Measurements from ENCODE around the gene ECE1.

The ECE1 gene

GRCh38 chr1:21280482-21280881 lies 9.8 kb downstream of the ECE1 start:
- no peak for DNase-seq
- intact Hi-C loops (cut with DNase I): no loop called here

GRCh38 chr1:21280011-21280471 lies 10.2 kb downstream of the ECE1 start:
- no peak for DNase-seq
- intact Hi-C loops (cut with DNase I): no loop called here

DNA sequence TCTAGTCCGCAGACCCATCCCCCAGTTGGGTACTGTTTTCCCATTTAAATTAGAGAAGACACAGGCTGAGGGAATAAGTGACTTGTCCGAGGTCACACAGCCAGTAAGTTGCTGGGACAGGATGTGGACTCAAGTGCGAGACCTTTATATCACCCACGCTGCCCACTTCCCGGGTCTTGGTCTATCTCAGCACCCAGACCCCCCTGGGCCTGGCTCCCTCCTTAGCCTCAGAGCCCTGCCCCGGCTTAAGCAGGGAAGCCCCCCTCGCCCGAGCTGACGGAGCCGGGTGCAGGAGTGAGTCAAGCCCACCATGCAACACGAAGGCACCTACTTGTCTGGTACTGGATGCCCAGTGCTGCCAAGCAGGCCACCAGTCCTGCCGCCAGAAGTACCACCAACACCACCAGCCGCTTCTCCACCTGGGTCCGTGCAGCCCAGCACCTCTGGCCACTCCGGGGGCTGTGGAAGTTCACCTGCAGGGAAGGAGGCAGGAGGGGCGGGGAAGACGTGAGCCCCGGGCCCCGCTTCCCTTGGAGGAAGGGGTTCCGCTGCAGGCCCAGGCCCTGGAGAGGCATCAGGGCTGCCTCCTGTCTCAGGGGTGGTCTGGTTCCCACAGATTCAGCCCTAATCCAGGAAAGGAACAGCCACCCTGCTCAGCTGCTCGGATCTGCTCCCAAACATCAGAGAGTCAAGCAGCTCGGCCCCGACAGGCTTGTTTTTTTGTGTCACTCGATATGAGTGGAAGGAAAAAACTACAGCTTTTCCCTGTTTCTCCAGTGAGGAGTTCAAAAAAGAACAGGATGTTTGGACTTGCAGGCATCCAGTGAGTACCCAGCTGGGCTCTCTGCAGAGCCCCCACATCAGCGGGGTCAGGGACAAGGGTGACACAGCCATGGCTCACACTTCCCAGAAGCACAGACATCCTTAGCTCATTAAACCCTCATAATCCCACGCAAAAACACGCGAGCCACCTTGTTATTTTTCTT lies 11.1 kb downstream of the ECE1 start:
- DNase-seq: no peak
- intact Hi-C loops (cut with DNase I): no loop called here

GRCh38 chr1:21278208-21278859 lies 11.9 kb downstream of the ECE1 start:
- DNase-seq: peak in 25 of 42 donors; percentile 35 to 82 (median 58)

DNA sequence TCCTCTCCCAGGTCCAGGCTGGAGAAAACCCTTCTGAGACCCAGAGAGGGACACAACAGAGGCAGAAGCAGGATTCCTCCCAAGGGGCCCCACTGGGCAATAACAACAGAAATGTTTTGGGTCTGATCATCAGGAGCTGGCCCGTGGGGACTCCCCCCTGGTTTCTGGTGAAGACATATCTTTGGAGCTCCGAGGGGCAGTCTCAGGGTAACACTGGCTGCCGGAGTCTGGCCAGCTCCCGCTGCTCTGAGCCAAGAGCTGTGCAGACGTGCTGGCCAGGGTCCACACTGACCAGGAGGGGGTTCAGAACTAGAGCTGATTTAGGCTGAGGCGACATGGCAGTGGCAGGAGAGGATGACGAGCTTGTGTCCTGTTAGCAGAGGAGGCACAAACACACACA lies 13.1 kb downstream of the ECE1 start:
- DNase-seq: peak in 31 of 42 donors; percentile 36 to 82 (median 52)
- intact Hi-C loops (cut with DNase I): no loop called here

More at GRCh38 chr1:21278208-21278859, 11.9 kb downstream of the ECE1 start:
- intact Hi-C loops (cut with DNase I): no loop called here

DNA sequence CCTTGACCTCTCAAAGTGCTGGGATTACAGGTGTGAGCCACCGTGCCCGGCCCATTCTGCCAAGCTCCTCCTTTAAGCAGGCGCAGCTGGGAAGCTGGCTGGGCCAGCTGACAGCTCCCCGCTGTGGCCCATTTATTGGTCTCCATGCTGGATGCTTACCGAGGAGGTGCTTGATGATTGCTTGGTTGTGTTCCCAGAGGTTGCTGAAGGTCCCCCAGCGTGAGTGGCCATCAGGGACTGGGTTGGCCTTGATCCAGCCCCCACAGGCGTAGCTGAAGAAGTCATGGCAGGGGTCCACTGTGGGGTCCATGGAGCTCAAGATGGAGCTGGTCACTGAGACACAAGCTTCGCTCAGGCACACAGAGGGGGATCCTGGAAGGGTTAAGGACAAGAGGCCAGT lies 17.7 kb downstream of the ECE1 start:
- intact Hi-C loops (cut with DNase I): no loop called here
- DNase-seq: no peak

- intact Hi-C loops (cut with DNase I): no loop called here
- DNase-seq: no peak
These were observed 18.7 kb downstream of the ECE1 start for GRCh38 chr1:21271550-21271949.

GRCh38 chr1:21270086-21270689 lies 20.1 kb downstream of the ECE1 start:
- DNase-seq: peak; percentile 31 to 88 (median 68)
- intact Hi-C loops (cut with DNase I): no loop called here

DNA sequence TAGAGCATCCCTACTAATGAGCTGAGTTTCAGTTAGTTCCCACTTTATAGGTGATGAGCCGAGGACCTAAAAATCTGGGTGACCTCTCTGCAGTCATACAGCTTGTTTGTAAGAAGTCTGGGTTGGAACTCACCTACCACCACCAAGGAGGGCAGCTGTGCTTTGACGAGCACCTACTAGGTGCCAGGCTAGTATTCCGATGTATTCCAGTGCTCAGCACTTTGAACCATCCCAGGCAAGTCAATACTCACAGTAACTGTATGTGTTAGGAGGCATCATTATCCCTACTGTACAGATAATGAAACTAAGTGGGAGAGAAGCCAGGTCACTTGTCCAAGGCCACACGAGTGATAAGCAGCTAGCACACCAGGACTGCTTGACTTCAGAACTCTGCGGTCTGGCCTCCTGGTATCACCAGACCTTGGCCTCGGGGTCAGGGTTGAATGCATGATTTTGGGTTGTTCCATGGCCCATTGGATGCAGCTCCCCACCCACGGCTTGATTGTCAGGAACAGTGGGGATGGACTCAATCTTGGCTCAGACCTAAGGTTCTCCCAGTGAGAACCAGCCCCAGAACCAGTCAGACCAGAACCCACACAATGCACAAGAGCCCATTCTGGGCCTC lies 20.7 kb downstream of the ECE1 start:
- intact Hi-C loops (cut with DNase I): no loop called here
- no peak for DNase-seq

DNA sequence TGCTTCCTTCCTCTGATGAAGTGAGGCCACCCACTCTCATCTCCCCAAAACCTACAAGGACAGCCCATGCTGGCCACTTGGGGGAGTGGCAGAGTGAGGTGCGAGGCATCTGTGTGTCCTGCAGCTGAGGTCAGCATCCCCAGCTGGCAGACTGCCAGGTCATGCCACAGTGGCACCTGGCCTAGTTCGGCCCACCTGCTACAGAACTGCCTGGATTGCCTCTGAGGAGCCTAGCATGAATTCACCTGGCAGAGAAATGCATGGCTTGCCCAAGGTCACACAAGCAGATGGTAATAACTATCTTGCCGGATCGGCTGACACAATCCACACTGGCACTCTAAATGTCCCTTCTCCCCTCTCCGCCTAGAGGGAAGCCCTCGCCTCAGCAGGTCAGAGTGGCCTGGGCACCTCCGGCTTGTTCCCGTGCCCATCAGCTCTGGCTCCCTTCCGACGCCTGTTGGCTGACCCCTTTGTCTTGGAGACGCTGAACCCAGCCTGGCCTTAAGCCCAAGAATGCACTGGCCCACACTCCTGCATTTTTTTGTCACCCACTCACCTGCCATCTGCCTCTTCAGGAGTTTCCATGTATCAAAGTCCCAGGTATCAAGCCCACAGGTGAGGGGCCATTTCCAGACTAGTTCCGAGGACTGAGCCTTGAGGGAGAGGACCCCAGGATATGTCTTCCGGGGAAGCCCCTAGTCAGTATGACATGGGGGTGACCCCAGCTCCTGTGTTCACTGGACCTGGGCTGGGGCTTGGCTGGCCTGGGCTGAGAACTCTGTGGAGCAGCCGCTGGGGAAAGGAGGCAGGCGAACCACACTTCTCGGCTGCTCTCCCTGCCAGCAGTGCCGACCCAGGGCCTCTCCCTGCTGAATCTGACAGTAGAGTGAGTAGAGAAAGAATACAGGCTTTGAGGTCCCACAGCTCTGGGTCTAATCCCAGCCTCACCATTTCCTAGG lies 21.7 kb downstream of the ECE1 start:
- DNase-seq: no peak
- intact Hi-C loops (cut with DNase I): no loop called here

DNA sequence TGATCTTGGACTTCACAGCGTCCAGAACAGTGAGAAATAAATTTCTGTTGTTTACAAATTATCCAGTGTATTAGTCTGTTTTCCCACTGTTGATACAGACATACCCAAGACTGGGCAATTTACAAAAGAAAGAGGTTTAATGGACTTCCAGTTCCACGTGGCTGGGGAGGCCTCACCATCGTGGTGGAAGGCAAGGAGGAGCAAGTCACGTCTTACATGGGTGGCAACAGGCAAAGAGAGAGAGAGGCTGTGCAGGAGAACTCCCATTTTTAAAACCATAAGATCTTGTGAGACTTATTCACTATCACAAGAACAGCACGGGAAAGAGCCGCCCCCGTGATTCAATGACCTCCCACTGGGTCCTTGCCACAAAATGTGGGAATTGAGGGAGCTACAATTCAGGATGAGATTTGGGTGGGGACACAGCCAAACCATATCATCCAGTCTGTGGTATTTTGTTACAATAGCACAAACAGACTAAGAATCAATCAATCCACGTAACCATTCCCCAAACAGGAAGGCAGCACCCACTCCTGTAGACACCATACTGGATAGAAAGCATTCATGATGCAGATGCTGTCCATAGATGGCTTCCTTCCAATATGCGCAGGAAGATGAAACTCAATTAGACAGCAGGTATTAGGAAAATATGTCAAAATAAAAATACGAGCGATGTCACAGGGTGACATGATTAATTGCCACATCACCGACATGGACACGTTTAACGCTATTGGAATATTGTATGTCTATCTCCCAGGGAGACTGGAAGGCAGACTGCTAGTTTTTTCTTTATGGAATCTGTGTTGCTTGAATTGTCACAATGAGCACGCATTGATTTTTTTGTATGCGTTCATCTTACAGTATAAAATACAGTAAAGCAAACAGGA lies 22.8 kb downstream of the ECE1 start:
- DNase-seq: no peak
- intact Hi-C loops (cut with DNase I): no loop called here

GRCh38 chr1:21266119-21266774 lies 24.0 kb downstream of the ECE1 start:
- intact Hi-C loops (cut with DNase I): no loop called here
- DNase-seq: no peak

GRCh38 chr1:21265644-21266043 lies 24.6 kb downstream of the ECE1 start:
- no peak for DNase-seq
- intact Hi-C loops (cut with DNase I): no loop called here

DNA sequence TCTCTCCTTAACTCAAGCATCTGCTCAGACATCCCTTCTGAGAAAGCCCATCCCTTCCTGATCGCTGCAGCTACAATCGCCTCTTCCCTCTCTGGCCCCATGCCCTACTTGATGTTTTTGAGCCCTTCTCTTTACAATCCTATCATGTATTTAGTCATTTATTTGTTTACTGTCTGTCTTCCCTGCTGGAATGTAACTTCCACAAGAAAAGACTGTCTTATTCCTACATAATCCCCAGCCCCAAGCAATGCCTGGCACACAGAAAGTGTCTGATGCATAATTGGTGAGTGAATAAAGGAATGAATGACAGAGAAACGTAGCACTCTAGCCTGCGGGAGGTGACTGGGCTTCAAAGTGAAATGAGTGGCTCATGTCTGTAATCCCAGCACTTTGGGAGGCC lies 25.4 kb downstream of the ECE1 start:
- no peak for DNase-seq
- intact Hi-C loops (cut with DNase I): no loop called here

- no peak for DNase-seq
- intact Hi-C loops (cut with DNase I): no loop called here
These were observed 26.5 kb downstream of the ECE1 start for GRCh38 chr1:21263653-21264225.

DNA sequence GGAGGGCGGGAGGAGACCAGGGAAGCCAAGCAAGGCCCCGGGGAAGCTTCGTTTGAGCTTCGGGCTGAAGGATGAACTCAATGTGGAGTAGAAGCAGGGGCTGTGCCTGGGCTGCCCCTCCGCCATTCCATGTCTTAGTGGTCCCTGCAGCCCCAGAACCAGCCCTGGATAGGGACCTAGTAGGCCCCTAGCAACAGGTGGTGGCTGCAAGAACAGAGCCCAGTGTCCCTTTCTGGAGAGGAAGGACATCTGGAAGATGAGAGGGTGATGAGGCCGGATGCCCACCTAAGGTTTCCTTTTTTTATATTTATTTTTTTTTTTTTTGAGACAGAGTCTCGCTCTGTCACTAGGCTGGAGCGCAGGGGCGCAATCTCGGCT lies 27.2 kb downstream of the ECE1 start:
- DNase-seq: no peak
- intact Hi-C loops (cut with DNase I): no loop called here

Measured in head of caudate nucleus (tissue), 42 donors.